Measurements from ENCODE around the gene TCL1A.
A peak's percentile ranks its signal among the peaks of the same experiment; 100 is the strongest.
"Not testable (repeated sequence)": the region's sequence is repeated elsewhere in the genome, so short reads cannot be mapped to it uniquely, and the experiment has no call there.

The TCL1A gene

GRCh38 chr14:95668235-95668772 is 45.6 kb downstream of the TCL1A start:
- DNase-seq (ENCODE audit: extremely low read depth, insufficient read length), result no peak
- no peaks in the 10 kb centered on the region for H3K36me3 ChIP-seq (ENCODE audit: control insufficient read depth, insufficient read depth, low read length)
- no peak overlapping the region for H3K4me3 ChIP-seq (replicated peaks; ENCODE audit: low read depth, low read length)
- no peaks in the 10 kb centered on the region for H3K27me3 ChIP-seq (replicated peaks; ENCODE audit: control insufficient read depth, insufficient read depth, low read length)
- TF ChIP-seq CTCF (IDR thresholded peaks at IDR 0.05; ENCODE audit: insufficient read depth, low read length, poor library complexity, severe bottlenecking), result no peak

DNA sequence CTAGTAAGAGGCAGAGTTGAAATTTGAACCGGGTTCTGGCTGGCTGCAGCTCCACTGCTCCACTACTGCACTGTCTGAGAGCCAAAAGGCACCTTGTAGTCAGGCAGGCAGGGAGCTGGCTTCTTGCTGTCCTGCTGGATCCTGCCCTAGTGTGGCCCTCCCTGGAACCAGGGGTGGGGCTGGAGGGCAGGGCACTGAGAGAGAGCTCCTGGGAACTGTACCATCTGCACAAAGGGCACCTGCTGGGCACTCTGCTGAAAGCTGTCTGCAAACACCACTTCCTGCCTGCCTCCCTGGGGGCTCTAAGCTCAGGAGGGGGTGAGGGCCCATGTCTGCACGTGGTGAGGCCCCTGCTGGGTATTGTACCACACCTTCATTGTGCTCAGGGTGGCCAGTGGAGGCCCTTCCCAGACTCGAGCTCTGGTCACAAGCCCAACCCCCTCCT is 46.7 kb downstream of the TCL1A start:
- TF ChIP-seq CTCF (IDR thresholded peaks at IDR 0.05; ENCODE audit: insufficient read depth, low read length, poor library complexity, severe bottlenecking), result no peak
- Histone ChIP-seq H3K27me3 (replicated peaks; ENCODE audit: control insufficient read depth, insufficient read depth, low read length) (no peaks in the 10 kb centered on the region), H3K36me3 (ENCODE audit: control insufficient read depth, insufficient read depth, low read length) (no peaks in the 10 kb centered on the region), H3K4me3 (replicated peaks; ENCODE audit: low read depth, low read length) (no peak overlapping the region)
- DNase-seq (ENCODE audit: extremely low read depth, insufficient read length), result no peak

- H3K36me3 ChIP-seq (ENCODE audit: control insufficient read depth, insufficient read depth, low read length), result no peaks in the 10 kb centered on the region
- no peaks in the 10 kb centered on the region for H3K27me3 ChIP-seq (replicated peaks; ENCODE audit: control insufficient read depth, insufficient read depth, low read length)
- no peak overlapping the region for H3K4me3 ChIP-seq (replicated peaks; ENCODE audit: low read depth, low read length)
- no peak for DNase-seq (ENCODE audit: extremely low read depth, insufficient read length)
- no peak for TF ChIP-seq CTCF (IDR thresholded peaks at IDR 0.05; ENCODE audit: insufficient read depth, low read length, poor library complexity, severe bottlenecking)
These were observed 47.5 kb downstream of the TCL1A start for GRCh38 chr14:95666450-95666849.

DNA sequence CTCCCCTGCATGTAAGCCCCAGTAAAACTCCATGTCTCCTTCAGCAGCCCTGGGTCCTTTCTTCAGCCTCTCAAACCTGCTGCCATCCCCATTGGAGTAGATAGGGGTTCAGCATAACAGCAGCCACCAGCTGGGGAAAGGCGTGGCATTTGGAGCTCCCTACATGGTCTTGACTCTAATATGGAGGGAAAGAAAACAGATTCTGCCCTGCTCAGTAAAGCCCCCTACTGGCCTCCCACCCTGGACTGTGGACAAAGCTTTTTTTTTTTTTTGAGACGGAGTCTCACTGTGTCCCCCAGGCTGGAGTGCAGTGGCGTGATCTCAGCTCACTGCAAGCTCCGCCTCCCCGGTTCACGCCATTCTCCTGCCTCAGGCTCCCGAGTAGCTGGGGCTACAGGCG is 48.4 kb downstream of the TCL1A start:
- not testable (repeated sequence) for H3K36me3 ChIP-seq (ENCODE audit: control insufficient read depth, insufficient read depth, low read length); H3K4me3 ChIP-seq (replicated peaks; ENCODE audit: low read depth, low read length); H3K27me3 ChIP-seq (replicated peaks; ENCODE audit: control insufficient read depth, insufficient read depth, low read length)
- TF ChIP-seq CTCF (IDR thresholded peaks at IDR 0.05; ENCODE audit: insufficient read depth, low read length, poor library complexity, severe bottlenecking), result peak; percentile 50
- DNase-seq (ENCODE audit: extremely low read depth, insufficient read length), result peak; percentile 28

GRCh38 chr14:95664546-95664945 is 49.4 kb downstream of the TCL1A start:
- no peaks in the 10 kb centered on the region for H3K36me3 ChIP-seq (ENCODE audit: control insufficient read depth, insufficient read depth, low read length)
- H3K27me3 ChIP-seq (replicated peaks; ENCODE audit: control insufficient read depth, insufficient read depth, low read length), result no peaks in the 10 kb centered on the region
- H3K4me3 ChIP-seq (replicated peaks; ENCODE audit: low read depth, low read length), result no peak overlapping the region
- DNase-seq (ENCODE audit: extremely low read depth, insufficient read length), result peak; percentile 43
- TF ChIP-seq CTCF (IDR thresholded peaks at IDR 0.05; ENCODE audit: insufficient read depth, low read length, poor library complexity, severe bottlenecking), result no peak

DNA sequence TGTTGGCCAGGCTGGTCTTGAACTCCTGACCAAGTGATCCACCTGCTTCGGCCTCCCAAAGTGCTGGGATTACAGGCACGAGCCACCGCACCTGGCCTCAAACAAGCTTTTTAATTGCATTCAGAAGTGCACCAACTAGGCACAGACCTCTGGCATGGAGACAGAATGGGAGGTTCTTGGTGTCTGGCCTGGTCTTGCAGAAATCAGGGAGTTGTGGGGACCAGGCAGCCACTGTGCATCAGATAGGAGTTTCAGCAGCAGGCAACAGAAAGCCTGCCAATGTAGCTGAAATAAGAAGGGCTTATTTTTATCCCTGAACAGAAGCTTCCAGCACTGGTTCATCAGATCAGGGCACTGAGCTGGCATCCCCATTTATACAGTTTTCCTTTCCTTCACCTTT is 49.9 kb downstream of the TCL1A start:
- Histone ChIP-seq H3K4me3 (replicated peaks; ENCODE audit: low read depth, low read length) (no peak overlapping the region), H3K36me3 (ENCODE audit: control insufficient read depth, insufficient read depth, low read length) (no peaks in the 10 kb centered on the region), H3K27me3 (replicated peaks; ENCODE audit: control insufficient read depth, insufficient read depth, low read length) (no peaks in the 10 kb centered on the region)
- no peak for TF ChIP-seq CTCF (IDR thresholded peaks at IDR 0.05; ENCODE audit: insufficient read depth, low read length, poor library complexity, severe bottlenecking)
- DNase-seq (ENCODE audit: extremely low read depth, insufficient read length), result no peak

Data from GM06990 (cell line).